ENCODE measurements around the gene HIRA. TPM values are rescaled to one million over a fixed set of nuclear protein-coding genes. Genes with fewer than 3 reads are reported as not detected.

The HIRA gene
- total RNA-seq, 1 donor from 2014 or later, result 36.2 TPM

DNA sequence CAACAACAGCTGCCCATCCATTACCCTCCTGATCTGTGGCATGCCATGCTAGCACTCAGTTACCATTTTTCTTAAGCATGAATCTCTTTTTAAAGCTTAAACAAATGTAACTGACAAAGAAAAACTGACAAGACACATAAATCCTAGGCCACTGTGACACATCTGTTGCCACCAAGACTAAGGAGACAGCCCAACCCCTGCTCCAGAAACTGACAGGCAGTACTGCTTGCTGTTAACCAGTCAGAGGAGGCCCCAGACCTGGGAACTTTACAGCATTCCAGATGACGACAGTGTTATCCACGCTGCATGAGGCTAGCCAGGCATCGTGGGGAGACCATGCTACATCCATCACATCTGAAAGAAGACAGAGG lies 33.8 kb downstream of the HIRA start:
- Histone ChIP-seq H3K27me3 (no peaks in the 10 kb centered on the region), H3K4me1 (no peaks in the 10 kb centered on the region), H3K36me3 (peaks cover 70 to 72% of the 10 kb centered on the region in 2 donors), H3K27ac (no peak overlapping the region), H3K9me3 (no peaks in the 10 kb centered on the region), H3K4me3 (no peak overlapping the region)
- intact Hi-C loops (cut with DNase I), result no loop called here
- no peak for DNase-seq (ENCODE audit: low spot score in 2 of 2)
- TF ChIP-seq, protein P1, sequence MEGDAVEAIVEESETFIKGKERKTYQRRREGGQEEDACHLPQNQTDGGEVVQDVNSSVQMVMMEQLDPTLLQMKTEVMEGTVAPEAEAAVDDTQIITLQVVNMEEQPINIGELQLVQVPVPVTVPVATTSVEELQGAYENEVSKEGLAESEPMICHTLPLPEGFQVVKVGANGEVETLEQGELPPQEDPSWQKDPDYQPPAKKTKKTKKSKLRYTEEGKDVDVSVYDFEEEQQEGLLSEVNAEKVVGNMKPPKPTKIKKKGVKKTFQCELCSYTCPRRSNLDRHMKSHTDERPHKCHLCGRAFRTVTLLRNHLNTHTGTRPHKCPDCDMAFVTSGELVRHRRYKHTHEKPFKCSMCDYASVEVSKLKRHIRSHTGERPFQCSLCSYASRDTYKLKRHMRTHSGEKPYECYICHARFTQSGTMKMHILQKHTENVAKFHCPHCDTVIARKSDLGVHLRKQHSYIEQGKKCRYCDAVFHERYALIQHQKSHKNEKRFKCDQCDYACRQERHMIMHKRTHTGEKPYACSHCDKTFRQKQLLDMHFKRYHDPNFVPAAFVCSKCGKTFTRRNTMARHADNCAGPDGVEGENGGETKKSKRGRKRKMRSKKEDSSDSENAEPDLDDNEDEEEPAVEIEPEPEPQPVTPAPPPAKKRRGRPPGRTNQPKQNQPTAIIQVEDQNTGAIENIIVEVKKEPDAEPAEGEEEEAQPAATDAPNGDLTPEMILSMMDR (IDR thresholded peaks at IDR 0.05), result no peak

DNA sequence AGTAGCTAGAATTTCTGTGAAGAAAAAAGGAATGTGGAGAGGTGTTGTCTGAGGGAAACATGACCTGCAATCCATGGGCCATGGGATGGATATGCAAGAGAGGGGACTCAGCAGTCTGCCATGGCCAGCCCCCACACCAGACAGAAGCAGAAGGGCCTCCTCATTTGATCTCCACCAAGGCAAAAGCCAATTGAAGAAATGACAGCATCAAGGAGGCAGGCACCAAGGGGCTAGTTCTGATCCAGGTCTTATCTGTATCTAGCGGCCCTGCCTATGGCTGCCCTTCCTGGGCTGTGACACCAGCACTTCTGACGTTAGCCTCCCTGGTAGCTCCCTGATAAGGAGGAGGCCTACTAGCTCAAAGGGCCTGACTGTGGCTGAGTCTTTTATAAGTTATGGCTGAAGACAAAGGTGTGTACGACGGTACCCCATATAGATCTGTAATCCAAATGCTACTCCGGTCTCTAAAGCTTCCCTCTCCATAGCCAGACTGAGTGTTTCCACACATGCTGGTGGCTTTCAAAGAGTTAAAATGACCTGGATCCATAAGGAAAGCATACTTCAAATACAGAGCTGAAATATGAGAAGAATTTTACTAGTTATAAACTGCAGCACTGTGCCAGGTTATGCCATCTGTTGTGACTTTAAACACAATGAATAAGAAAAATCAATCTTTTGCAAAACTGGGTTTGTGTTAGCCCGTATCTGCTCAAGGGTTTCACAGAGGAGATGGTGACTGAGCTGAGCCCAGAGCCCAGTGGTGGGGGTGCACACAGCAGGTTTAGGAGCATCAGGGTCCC lies 34.4 kb downstream of the HIRA start:
- H3K4me3 ChIP-seq, result no peak overlapping the region
- no peaks in the 10 kb centered on the region for H3K27me3 ChIP-seq
- no peak overlapping the region for H3K27ac ChIP-seq
- intact Hi-C loops (cut with DNase I), result no loop called here
- TF ChIP-seq, protein P1 (IDR thresholded peaks at IDR 0.05), result no peak
- H3K9me3 ChIP-seq, result no peaks in the 10 kb centered on the region
- peaks cover 76 to 78% of the 10 kb centered on the region in 2 donors for H3K36me3 ChIP-seq
- no peaks in the 10 kb centered on the region for H3K4me1 ChIP-seq
- DNase-seq (ENCODE audit: low spot score in 2 of 2), result no peak

GRCh38 chr22:19396561-19396933 lies 35.0 kb downstream of the HIRA start:
- Histone ChIP-seq H3K27me3 (no peaks in the 10 kb centered on the region), H3K9me3 (no peaks in the 10 kb centered on the region), H3K4me3 (no peak overlapping the region), H3K27ac (no peak overlapping the region), H3K4me1 (no peaks in the 10 kb centered on the region), H3K36me3 (peaks cover 78 to 84% of the 10 kb centered on the region in 2 donors)
- no peak for DNase-seq (ENCODE audit: low spot score in 2 of 2)
- intact Hi-C loops (cut with DNase I), result no loop called here
- TF ChIP-seq, protein P1 (IDR thresholded peaks at IDR 0.05), result no peak

GRCh38 chr22:19395276-19395675 lies 36.3 kb downstream of the HIRA start:
- TF ChIP-seq, protein P1 (IDR thresholded peaks at IDR 0.05), result no peak
- intact Hi-C loops (cut with DNase I), result no loop called here
- Histone ChIP-seq H3K4me3 (no peak overlapping the region), H3K4me1 (no peaks in the 10 kb centered on the region), H3K9me3 (no peaks in the 10 kb centered on the region), H3K27ac (no peak overlapping the region), H3K27me3 (no peaks in the 10 kb centered on the region), H3K36me3 (peaks cover 81 to 84% of the 10 kb centered on the region in 2 donors)
- no peak for DNase-seq (ENCODE audit: low spot score in 2 of 2)

- TF ChIP-seq, protein P1 (IDR thresholded peaks at IDR 0.05), result no peak
- intact Hi-C loops (cut with DNase I), result no loop called here
- peaks cover 82 to 86% of the 10 kb centered on the region in 2 donors for H3K36me3 ChIP-seq
- H3K4me1 ChIP-seq, result no peaks in the 10 kb centered on the region
- no peaks in the 10 kb centered on the region for H3K9me3 ChIP-seq
- H3K27me3 ChIP-seq, result no peaks in the 10 kb centered on the region
- DNase-seq (ENCODE audit: low spot score in 2 of 2), result peak in 1 of 2 donors; percentile 33
- no peak overlapping the region for H3K4me3 ChIP-seq
- H3K27ac ChIP-seq, result no peak overlapping the region
These were observed 37.1 kb downstream of the HIRA start for GRCh38 chr22:19394274-19395050.

Measured in ascending aorta (tissue), 2 donors.